IMR-90 (cell line): Measurements from ENCODE around the gene SLIT1. TPM values are rescaled to one million over a fixed set of nuclear protein-coding genes. Genes with fewer than 3 reads are reported as not detected.

Source experiments
- ATAC-seq: fragments of 200-7000 bp; cut with Tn5 transposase; 2 replicates; pipeline ENCODE4 v1.9.1; 2020; ENCODE audit warnings: low read depth, mild to moderate bottlenecking, moderate library complexity
- BruUV-seq: library from RNA; stranded (reverse); fragments of 400-500 nt; replicated peaks from 2 replicates; lab custom pipeline; 2021; lab: Mats Ljungman, UMichigan
- CTCF ChIA-PET: fragments of 300-600 bp; formaldehyde crosslinking; extraction: SDS; loops from one replicate; lab custom pipeline; 2021; ENCODE audit warnings: antibody characterized with exemption; lab: Yijun Ruan, JAX
- POLR2A ChIA-PET: fragments of 300-600 bp; sonication (Branson Sonifier 250); formaldehyde crosslinking; loops from one replicate; lab custom pipeline; 2022; ENCODE audit warnings: antibody characterized with exemption; ENCODE audit not compliant: unreplicated experiment; lab: Charles Lee
- DNase-seq: peaks from one replicate; pipeline ENCODE4 v3.0.0; 2013
- H2AFZ ChIP-seq: replicated peaks from 2 replicates; pipeline ENCODE3; 2013; ENCODE audit warnings: low read length, mild to moderate bottlenecking; ENCODE audit not compliant: poor library complexity
- H2AK5ac ChIP-seq: 2 replicates; pipeline ENCODE4 v1.6.1; 2013; ENCODE audit warnings: low read depth, low read length, inconsistent platforms
- H2AK9ac ChIP-seq: replicated peaks from 2 replicates; pipeline ENCODE3; 2013; ENCODE audit warnings: mild to moderate bottlenecking, low read depth, low read length, moderate library complexity; ENCODE audit not compliant: poor library complexity
- H2BK120ac ChIP-seq: 2 replicates; pipeline ENCODE4 v1.6.1; 2013; ENCODE audit warnings: low read depth, low read length, inconsistent platforms
- H2BK15ac ChIP-seq: 3 replicates; pipeline ENCODE4 v1.6.1; 2013; ENCODE audit warnings: low read depth, low read length, inconsistent platforms
- H2BK20ac ChIP-seq: 2 replicates; pipeline ENCODE4 v1.6.1; 2013; ENCODE audit warnings: low read depth, mild to moderate bottlenecking, inconsistent platforms, low read length, moderate library complexity
- H2BK5ac ChIP-seq: 2 replicates; pipeline ENCODE4 v1.6.1; 2013; ENCODE audit warnings: mild to moderate bottlenecking, low read depth, low read length, inconsistent platforms; ENCODE audit not compliant: poor library complexity, severe bottlenecking
- H3K14ac ChIP-seq: replicated peaks from 2 replicates; pipeline ENCODE4 v1.6.1; 2013; ENCODE audit warnings: low read depth, low read length, inconsistent platforms
- H3K18ac ChIP-seq: 2 replicates; pipeline ENCODE4 v1.6.1; 2013; ENCODE audit warnings: low read depth, low read length, control low read depth
- H3K23ac ChIP-seq: 2 replicates; pipeline ENCODE4 v1.6.1; 2013; ENCODE audit warnings: low read depth, low read length, inconsistent platforms
- H3K27ac ChIP-seq: 2 replicates; pipeline ENCODE4 v1.5.1; 2013; ENCODE audit warnings: mild to moderate bottlenecking, control low read depth, low read length; ENCODE audit not compliant: insufficient read depth
- H3K27me3 ChIP-seq: 2 replicates; pipeline ENCODE4 v1.6.1; 2013; ENCODE audit warnings: low read length; ENCODE audit not compliant: control insufficient read depth, insufficient read depth
- H3K36me3 ChIP-seq: 2 replicates; pipeline ENCODE4 v1.6.1; 2013; ENCODE audit warnings: low read length, mixed read lengths; ENCODE audit not compliant: control insufficient read depth, insufficient read depth
- H3K4ac ChIP-seq: 2 replicates; pipeline ENCODE4 v1.6.1; 2013; ENCODE audit warnings: low read depth, low read length, inconsistent platforms
- H3K4me1 ChIP-seq: 2 replicates; pipeline ENCODE4 v1.6.1; 2013; ENCODE audit warnings: low read length, mixed read lengths; ENCODE audit not compliant: control insufficient read depth, insufficient read depth
- H3K4me2 ChIP-seq: 2 replicates; pipeline ENCODE4 v1.6.1; 2013; ENCODE audit warnings: low read depth, mild to moderate bottlenecking, control low read depth, low read length, moderate library complexity
- H3K4me3 ChIP-seq: 2 replicates; pipeline ENCODE4 v1.5.1; 2013; ENCODE audit warnings: low read depth, mild to moderate bottlenecking, control low read depth, low read length, moderate library complexity; ENCODE audit not compliant: insufficient read depth
- H3K56ac ChIP-seq: 2 replicates; pipeline ENCODE4 v1.6.1; 2013; ENCODE audit warnings: low read length, inconsistent platforms; ENCODE audit not compliant: insufficient read depth; ENCODE audit errors: extremely low read depth
- H3K79me1 ChIP-seq, 2 experiments: 2 replicates each; pipeline ENCODE4 v1.6.1; 2013; ENCODE audit warnings: low read length in 2 of 2, inconsistent platforms in 1 of 2, low read depth in 1 of 2
- H3K9ac ChIP-seq: 2 replicates; pipeline ENCODE4 v1.6.1; 2013; ENCODE audit warnings: low read depth, low read length, control low read depth
- H3K9me1 ChIP-seq: 2 replicates; pipeline ENCODE4 v1.6.1; 2013; ENCODE audit warnings: low read length, inconsistent platforms; ENCODE audit not compliant: insufficient read depth
- H3K9me3 ChIP-seq: 2 replicates; pipeline ENCODE4 v1.6.1; 2013; ENCODE audit warnings: low read length; ENCODE audit not compliant: control insufficient read depth, insufficient read depth
- H4K20me1 ChIP-seq: 2 replicates; pipeline ENCODE4 v1.6.1; 2013; ENCODE audit warnings: low read length, inconsistent platforms; ENCODE audit not compliant: insufficient read depth
- H4K5ac ChIP-seq: 2 replicates; pipeline ENCODE4 v1.6.1; 2013; ENCODE audit warnings: mild to moderate bottlenecking, low read depth, low read length, control low read depth
- H4K8ac ChIP-seq, 2 experiments: 2 replicates each; pipeline ENCODE4 v1.6.1; 2013; ENCODE audit warnings: low read depth in 2 of 2, low read length in 2 of 2, control low read depth in 1 of 2, inconsistent platforms in 1 of 2
- H4K91ac ChIP-seq: 2 replicates; pipeline ENCODE4 v1.6.1; 2013; ENCODE audit warnings: low read depth, low read length, inconsistent platforms; ENCODE audit not compliant: insufficient read depth
- BHLHE40 ChIP-seq: fragments of 150-350 bp; IDR thresholded peaks from 2 replicates; pipeline ENCODE4 v1.6.1; 2016; ENCODE audit warnings: mild to moderate bottlenecking, low read depth, low read length
- CEBPB ChIP-seq: IDR thresholded peaks from 2 replicates; pipeline ENCODE4 v1.6.1; 2012; ENCODE audit warnings: low read depth, low read length, improper control_type of control experiment
- CHD1 ChIP-seq: IDR thresholded peaks from 2 replicates; pipeline ENCODE4 v1.6.1; 2012; ENCODE audit warnings: low read depth, low read length, improper control_type of control experiment
- CTCF ChIP-seq: conservative IDR thresholded peaks from 2 replicates; pipeline ENCODE4 v1.5.1; 2012; ENCODE audit warnings: mild to moderate bottlenecking, low read depth, low read length, improper control_type of control experiment
- ELK1 ChIP-seq: fragments of 150-350 bp; IDR thresholded peaks from 2 replicates; pipeline ENCODE4 v1.6.1; 2016; ENCODE audit warnings: low read depth, mild to moderate bottlenecking, low read length, moderate library complexity, borderline replicate concordance
- FOS ChIP-seq: fragments of 150-350 bp; IDR thresholded peaks from 2 replicates; pipeline ENCODE4 v1.6.1; 2016; ENCODE audit warnings: low read depth, low read length
- MAZ ChIP-seq: IDR thresholded peaks from 2 replicates; pipeline ENCODE4 v1.6.1; 2012; ENCODE audit warnings: low read depth, mild to moderate bottlenecking, low read length, improper control_type of control experiment, moderate library complexity, borderline replicate concordance
- NFE2L2 ChIP-seq: fragments of 150-350 bp; IDR thresholded peaks from 2 replicates; pipeline ENCODE4 v1.6.1; 2016; ENCODE audit warnings: low read depth, mild to moderate bottlenecking, low read length
- POLR2A ChIP-seq: IDR thresholded peaks from 2 replicates; pipeline ENCODE4 v1.6.1; 2012; ENCODE audit warnings: mild to moderate bottlenecking, low read depth, low read length
- RAD21 ChIP-seq: IDR thresholded peaks from 2 replicates; pipeline ENCODE4 v1.6.1; 2012; ENCODE audit warnings: low read length, improper control_type of control experiment
- RCOR1 ChIP-seq: IDR thresholded peaks from 2 replicates; pipeline ENCODE4 v1.6.1; 2012; ENCODE audit warnings: mild to moderate bottlenecking, low read length, improper control_type of control experiment; ENCODE audit not compliant: insufficient replicate concordance
- RFX5 ChIP-seq: IDR thresholded peaks from 2 replicates; pipeline ENCODE4 v1.8.0; 2012; ENCODE audit warnings: low read depth, mild to moderate bottlenecking, low read length, moderate library complexity
- SMC3 ChIP-seq: fragments of 150-350 bp; IDR thresholded peaks from 2 replicates; pipeline ENCODE4 v1.6.1; 2016; ENCODE audit warnings: low read depth, mild to moderate bottlenecking, antibody characterized with exemption, low read length, moderate library complexity
- USF2 ChIP-seq: fragments of 150-350 bp; IDR thresholded peaks from 2 replicates; pipeline ENCODE4 v1.6.1; 2017; ENCODE audit warnings: mild to moderate bottlenecking, antibody characterized with exemption, low read length, low read depth
- WGBS, 2 experiments: methylation state at CpG; one replicate each; pipeline versions ENCODE4 v1.1.5 to v1.1.7; 2013; ENCODE audit warnings: missing lambda C conversion rate in 2 of 2; ENCODE audit not compliant: insufficient read length in 1 of 2; ENCODE audit errors: extremely low coverage in 2 of 2; 5-methylcytosine and 5-hydroxymethylcytosine counted together
- dilution Hi-C: fragments of 300-500 bp; cut with HindIII; formaldehyde crosslinking; loops from one replicate; pipeline ENCODE4 v1.14.3; 2018; ENCODE audit warnings: low sequenced_read_pairs; ENCODE audit not compliant: unreplicated experiment
- in situ Hi-C: fragments of 300-500 bp; cut with MboI; formaldehyde crosslinking; loops from 3 replicates; pipeline ENCODE4 v1.14.3; 2019; ENCODE audit warnings: low sequenced_read_pairs, inconsistent platforms, mixed read lengths
- intact Hi-C: fragments of 100-400 bp; cut with micrococcal nuclease; formaldehyde crosslinking; loops from 2 replicates; pipeline ENCODE4 v1.10.0; 2022
- polyA plus RNA-seq, 3 experiments: library from polyadenylated mRNA; depleted of rRNA; stranded (reverse); fragments of >200 nt; gene quantifications; 2 replicates each; pipeline ENCODE4 v1.2.3, GENCODE V29; 2012; ENCODE audit warnings: low replicate concordance in 1 of 3
- total RNA-seq: library from RNA; depleted of rRNA; stranded (reverse); fragments of >200 nt; gene quantifications from 2 replicates; pipeline ENCODE4 v1.2.3, GENCODE V29; 2012

The SLIT1 gene
- total and polyA plus RNA-seq, 2 of the 4 experiments (the other 2 are of a cell fraction): under 0.01 TPM

- H3K23ac ChIP-seq: no peak overlapping the region
- H3K4ac ChIP-seq: no peak overlapping the region
- H2BK20ac ChIP-seq: no peak overlapping the region
- dilution Hi-C loops: no loop called here
- H3K79me1 ChIP-seq: no peaks in the 10 kb centered on the region
- 0 out of 2 replicates have a peak, but pooled peaks cover 2% of the 10 kb centered on the region for H3K9me3 ChIP-seq
- H2BK120ac ChIP-seq: no peak overlapping the region
- H4K5ac ChIP-seq: no peak overlapping the region
- H3K56ac ChIP-seq: no peak overlapping the region
- no peak overlapping the region for H4K8ac ChIP-seq
- H3K9me1 ChIP-seq: no peaks in the 10 kb centered on the region
- no peak overlapping the region for H3K27ac ChIP-seq
- no peak overlapping the region for H2BK15ac ChIP-seq
- no peaks in the 10 kb centered on the region for H3K4me1 ChIP-seq
- TF ChIP-seq CTCF (no peak), MAZ (no peak), SMC3 (no peak), FOS (no peak), RFX5 (no peak), NFE2L2 (no peak), ELK1 (no peak), RCOR1 (no peak), USF2 (no peak), BHLHE40 (no peak), CEBPB (no peak), CHD1 (no peak), RAD21 (no peak), POLR2A (no peak)
- H4K91ac ChIP-seq: no peak overlapping the region
- in situ Hi-C loops: no loop called here
- DNase-seq: no peak
- intact Hi-C loops: no loop called here
- no peak overlapping the region for H3K9ac ChIP-seq
- H2AK5ac ChIP-seq: no peak overlapping the region
- H2AK9ac ChIP-seq: no peak overlapping the region
- no peak for ATAC-seq
- CTCF ChIA-PET: no interaction called here
- H3K27me3 ChIP-seq: peaks cover 39% of the 10 kb centered on the region
- H2AFZ ChIP-seq: peak overlapping the region; percentile 48
- POLR2A ChIA-PET: no interaction called here
- no peaks in the 10 kb centered on the region for H3K36me3 ChIP-seq
- no peak overlapping the region for H3K18ac ChIP-seq
- no peak overlapping the region for H3K14ac ChIP-seq
- WGBS, 2 experiments: 0% methylated on average over 1 of the region's 11 CpGs; no CpG with 5 or more reads in 1 of the 2 experiments
- H3K4me2 ChIP-seq: no peak overlapping the region
- H4K20me1 ChIP-seq: no peaks in the 10 kb centered on the region; the same call in 1 of the 2 replicates
- H2BK5ac ChIP-seq: no peak overlapping the region
- no peak overlapping the region for H3K4me3 ChIP-seq
- BruUV-seq: no TSS peak
Observed at GRCh38 chr10:97046456-97047082, 139.2 kb downstream of the SLIT1 start.
